Measurements from ENCODE around the gene IL17C.

GRCh38 chr16:88599825-88600538, 38.4 kb upstream of the IL17C start:
- TF ChIP-seq CTCF (conservative IDR thresholded peaks at IDR 0.05; ENCODE audit: low read depth, low read length) (no peak), EZH2 (IDR thresholded peaks at IDR 0.05; ENCODE audit: borderline replicate concordance, low read depth, low read length, poor library complexity, severe bottlenecking) (no peak)

Measured in A673 (cell line).